Hematopoietic multipotent progenitor cell treated with erythropoietin and hydrocortisone succinate and interleukin-3 and kit ligand, for 17 days (in vitro differentiated cells): ENCODE data around the gene CSNK1E.

ENCODE experiments used
- DNase-seq: peaks from one replicate; pipeline ENCODE4 v3.0.0-alpha.2; 2015; ENCODE audit warnings: low spot score

The CSNK1E gene

DNA sequence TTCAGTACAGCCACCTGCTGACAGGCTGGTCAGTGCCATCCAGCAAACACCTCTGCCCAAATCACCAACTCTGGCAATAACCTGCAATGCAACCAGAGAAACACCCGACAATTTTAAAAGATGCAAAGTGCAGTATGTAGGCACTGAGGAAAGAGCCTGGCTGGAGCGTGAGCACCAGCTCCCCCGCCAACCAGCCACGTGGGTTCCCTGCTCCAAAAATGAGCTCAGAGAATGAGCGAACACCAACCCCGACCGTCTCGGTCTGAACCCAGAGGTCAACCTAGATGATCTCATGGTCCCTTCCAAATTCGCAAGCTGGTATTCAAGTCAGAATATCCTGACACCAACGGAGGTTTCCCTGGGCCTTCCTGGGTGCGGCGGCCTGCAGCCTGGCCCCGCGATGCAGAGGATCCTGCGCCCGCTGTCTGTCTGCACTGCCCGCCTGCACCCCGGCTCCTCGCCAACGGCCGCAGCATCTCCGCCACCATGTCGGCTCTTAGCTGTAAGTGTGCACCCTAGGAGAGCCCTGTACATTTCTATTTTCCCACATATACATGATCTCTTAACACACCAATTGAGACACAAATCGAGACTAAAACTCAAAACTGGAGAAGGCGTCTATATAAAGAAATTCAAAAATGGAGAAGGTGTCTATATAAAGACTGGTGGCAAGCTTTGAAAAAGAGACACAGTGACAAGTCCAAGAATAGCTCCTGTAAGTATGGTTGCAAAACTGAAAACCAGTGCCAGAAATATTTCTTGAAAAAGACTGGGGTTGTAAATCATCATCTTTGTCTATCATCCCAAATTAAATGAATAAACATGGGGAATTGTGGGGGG lies 67.2 kb downstream of the CSNK1E start:
- DNase-seq: no peak

DNA sequence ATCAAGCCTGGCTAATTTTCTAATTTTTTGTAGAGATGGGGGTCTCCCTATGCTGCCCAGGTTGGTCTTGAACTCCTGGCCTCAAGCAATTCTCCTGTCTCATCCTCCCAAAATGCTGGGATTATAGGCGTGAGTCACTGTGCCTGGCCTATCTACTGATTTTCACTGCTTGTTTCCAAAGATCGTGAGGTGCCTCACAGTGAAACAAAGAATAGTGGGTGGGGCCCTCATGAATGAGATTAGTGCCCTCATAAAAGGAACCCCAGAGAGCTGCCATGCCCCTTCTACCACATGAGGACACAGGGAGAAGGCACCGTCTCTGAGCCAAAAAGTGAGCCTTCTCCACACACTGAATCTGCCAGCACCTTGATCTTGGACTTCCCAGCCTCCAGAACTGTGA lies 67.9 kb downstream of the CSNK1E start:
- DNase-seq: no peak

DNA sequence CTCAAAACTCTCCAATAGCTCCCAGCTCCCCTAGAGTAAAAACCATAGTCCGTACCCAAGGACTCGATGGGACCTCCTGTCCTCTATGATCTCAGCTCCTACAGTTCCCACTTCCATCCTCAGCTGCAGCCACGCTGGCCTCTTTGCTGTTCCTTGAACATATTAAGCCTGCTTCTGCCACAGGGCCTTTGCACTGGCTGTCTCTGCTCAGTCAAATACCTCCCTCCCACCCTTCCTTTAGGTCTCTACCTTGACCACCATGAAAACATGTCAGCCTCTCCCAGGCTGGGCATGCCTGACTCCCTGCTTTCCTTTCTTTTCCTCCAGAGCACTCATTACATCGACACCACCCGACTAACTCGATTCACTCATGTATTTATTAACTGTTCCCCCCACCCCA lies 69.0 kb downstream of the CSNK1E start:
- no peak for DNase-seq

DNA sequence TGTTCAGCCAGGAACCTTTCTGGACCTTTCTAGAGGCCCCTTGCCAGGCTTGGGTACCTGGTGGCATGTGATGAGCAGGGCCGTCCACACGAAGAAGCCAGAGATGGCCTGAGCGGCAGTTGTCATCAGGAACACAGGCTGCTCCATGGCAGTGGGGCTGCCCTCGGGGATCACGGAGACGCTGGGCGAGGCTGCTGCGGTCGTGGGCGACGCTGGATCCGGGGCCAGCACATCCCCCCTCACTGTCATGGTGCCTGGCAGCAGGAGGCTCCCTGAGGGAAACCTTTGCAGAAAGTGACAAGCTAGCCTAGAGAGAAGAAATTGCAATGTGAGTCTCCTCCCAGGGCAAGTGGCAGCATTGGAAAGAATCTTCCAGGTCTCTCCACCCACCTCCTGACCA lies 69.5 kb downstream of the CSNK1E start:
- DNase-seq: no peak

DNA sequence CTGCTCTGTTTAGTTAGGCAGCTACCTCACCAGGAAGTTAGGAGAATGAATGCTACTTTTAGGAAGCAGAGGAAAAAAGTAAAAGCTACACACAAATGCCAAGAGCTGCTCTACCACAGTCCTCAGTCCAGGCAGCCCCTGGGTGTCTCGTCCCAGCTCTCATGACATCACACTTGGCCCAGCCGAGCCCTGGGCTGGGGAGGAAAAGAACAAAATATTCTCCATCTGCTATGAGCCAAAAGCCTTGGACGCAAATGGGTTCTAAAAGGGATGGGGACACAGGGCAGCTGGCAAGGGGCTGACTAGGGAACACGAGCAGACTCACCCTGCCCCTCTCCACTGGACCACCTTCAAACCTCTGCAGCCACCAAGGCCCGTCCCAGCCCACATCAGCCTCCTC lies 70.5 kb downstream of the CSNK1E start:
- DNase-seq: no peak

DNA sequence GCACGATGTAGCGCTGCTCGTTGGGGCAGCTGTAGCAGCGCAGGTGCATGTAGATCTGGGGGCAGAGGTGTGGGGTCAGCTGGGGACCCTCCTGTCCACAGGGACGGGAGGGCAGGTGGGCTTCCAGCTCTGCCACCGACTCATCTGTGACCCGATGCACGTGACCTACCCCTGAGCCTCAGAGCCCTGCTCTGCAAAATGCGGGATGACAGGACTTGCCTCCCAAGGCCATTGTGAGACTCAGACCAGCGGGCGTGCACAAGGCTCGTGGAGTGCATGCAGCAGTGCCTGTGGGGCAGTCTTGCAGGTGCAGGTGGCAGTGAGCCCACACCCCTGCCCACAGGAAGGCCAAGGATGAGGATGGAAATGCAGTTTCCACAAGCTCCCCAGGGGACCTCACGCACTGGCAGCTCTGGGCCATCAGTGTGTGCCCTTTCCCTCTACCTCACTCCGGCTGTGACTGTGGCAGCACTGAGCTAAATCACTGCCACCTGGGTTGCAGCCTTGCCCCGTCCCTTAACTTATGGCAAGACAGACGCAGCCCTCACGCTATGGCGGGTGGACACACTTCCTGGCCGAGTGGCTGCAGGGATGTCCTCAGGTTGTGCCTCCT lies 71.1 kb downstream of the CSNK1E start:
- no peak for DNase-seq

DNA sequence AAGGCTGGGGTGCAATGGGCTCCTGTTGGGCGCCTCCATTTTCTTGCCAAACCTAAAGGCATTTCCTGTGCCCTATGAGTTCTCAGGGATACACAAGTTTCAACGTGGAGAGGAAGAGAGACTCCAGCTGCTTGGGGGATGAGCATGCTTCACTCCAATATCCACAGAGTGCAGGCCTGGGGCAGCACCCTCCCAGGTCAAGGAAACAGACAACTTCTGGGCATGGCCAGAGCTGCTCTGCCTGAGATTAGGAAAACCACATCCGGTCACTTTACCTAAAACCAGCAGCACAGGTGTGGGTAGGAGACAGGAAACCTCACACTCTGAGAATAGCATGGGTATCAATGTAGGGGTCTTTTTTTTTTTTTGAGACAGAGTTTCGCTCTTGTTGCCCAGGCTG lies 73.1 kb downstream of the CSNK1E start:
- DNase-seq: no peak

DNA sequence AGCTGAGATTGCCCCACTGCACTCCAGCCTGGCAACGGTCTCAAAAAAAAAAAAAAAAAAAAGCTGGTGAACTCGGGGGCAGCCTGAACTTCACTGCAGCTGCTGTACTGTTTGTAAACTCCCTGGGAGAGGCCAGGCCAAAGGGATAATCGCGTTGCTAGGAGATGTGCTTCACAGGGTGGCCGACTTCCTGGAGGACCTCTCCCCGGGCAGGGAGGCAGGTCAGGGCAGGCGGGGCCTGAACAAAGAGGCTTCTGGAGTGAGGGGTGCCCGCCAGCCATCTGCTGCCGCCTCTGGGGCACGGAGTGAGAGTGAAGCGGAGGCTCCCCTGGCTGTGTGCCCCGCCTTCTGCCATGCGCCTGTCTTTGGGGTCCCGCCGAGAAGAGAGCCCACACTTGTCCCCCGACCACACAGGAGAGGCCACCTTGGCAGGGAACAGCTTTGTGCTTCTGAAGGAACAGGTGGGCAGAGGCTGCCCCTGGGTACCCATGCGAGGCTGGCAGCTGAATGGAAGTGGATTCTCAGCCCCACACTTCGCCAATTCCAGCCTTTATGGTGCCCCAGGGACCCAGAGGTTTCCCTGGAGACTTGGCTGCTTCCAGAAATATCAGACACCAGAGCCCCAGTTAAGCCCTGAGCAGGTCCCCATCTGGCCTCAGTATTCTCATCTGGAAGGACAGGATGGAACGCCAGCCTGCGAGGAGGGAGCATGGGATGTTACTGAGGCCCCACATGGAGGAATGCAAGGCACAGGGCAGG lies 74.0 kb downstream of the CSNK1E start:
- DNase-seq: no peak

DNA sequence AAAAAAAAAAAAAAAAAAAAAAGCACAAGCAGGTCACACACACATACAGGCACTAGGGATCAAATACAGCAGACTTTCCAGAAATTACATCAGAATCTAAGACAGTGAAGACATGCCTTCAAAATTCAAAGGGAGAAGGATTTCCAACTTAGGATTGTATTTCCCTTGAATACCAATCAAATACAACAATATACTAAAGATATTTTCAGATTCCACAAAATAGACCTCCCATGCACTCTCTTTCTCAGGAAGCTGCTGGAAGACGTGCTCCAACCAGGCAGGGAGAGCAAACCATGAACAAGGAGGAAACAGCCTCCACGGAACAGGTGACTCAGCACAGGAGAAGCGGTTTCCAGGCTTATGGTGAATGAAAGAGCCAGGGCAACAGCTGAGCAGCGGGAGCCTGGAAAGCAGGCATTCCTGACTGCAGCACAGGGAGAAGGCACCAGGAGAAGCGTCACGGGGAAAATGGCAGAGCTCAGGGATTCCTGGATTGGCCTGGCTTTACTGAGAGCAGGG lies 76.4 kb downstream of the CSNK1E start:
- no peak for DNase-seq
